Measurements from ENCODE around the gene B4GALNT2.
"Not testable (repeated sequence)": the region's sequence is repeated elsewhere in the genome, so short reads cannot be mapped to it uniquely, and the experiment has no call there.

Gene B4GALNT2

GRCh38 chr17:49183801-49184200 is 51.2 kb downstream of the B4GALNT2 start:
- DNase-seq (ENCODE audit: insufficient read length, low spot score) (no peak), FAIRE-seq (no peak)
- no peak for TF ChIP-seq CTCF (IDR thresholded peaks at IDR 0.05; ENCODE audit: insufficient read depth, missing control alignments)

GRCh38 chr17:49184522-49184921 is 52.0 kb downstream of the B4GALNT2 start:
- FAIRE-seq; DNase-seq (ENCODE audit: insufficient read length, low spot score): not testable (repeated sequence)

GRCh38 chr17:49185381-49185780 is 52.8 kb downstream of the B4GALNT2 start:
- not testable (repeated sequence) for FAIRE-seq; DNase-seq (ENCODE audit: insufficient read length, low spot score)

- DNase-seq (ENCODE audit: insufficient read length, low spot score): no peak
- no peak for TF ChIP-seq CTCF (IDR thresholded peaks at IDR 0.05; ENCODE audit: insufficient read depth, missing control alignments)
- FAIRE-seq: no peak
These were observed 54.7 kb downstream of the B4GALNT2 start for GRCh38 chr17:49187301-49187700.

GRCh38 chr17:49190932-49191331 is 58.4 kb downstream of the B4GALNT2 start:
- DNase-seq (ENCODE audit: insufficient read length, low spot score) (no peak), FAIRE-seq (no peak)

GRCh38 chr17:49191409-49191916 is 58.9 kb downstream of the B4GALNT2 start:
- no peak for FAIRE-seq
- no peak for DNase-seq (ENCODE audit: insufficient read length, low spot score)
- TF ChIP-seq CTCF (IDR thresholded peaks at IDR 0.05; ENCODE audit: insufficient read depth, missing control alignments): no peak

More at GRCh38 chr17:49190932-49191331, 58.4 kb downstream of the B4GALNT2 start:
- TF ChIP-seq CTCF (IDR thresholded peaks at IDR 0.05; ENCODE audit: insufficient read depth, missing control alignments): no peak

- DNase-seq (ENCODE audit: insufficient read length, low spot score) (no peak), FAIRE-seq (no peak)
- peak; percentile 52 for TF ChIP-seq CTCF (IDR thresholded peaks at IDR 0.05; ENCODE audit: insufficient read depth, missing control alignments)
These were observed 59.6 kb downstream of the B4GALNT2 start for GRCh38 chr17:49191917-49192741.

- FAIRE-seq (no peak), DNase-seq (ENCODE audit: insufficient read length, low spot score) (peak; percentile 31)
- no peak for TF ChIP-seq CTCF (IDR thresholded peaks at IDR 0.05; ENCODE audit: insufficient read depth, missing control alignments)
These were observed 61.1 kb downstream of the B4GALNT2 start for GRCh38 chr17:49193513-49194296.
